Gastroesophageal sphincter (tissue), 4 donors: ENCODE data around the gene NAB2. TPM values are rescaled to one million over a fixed set of nuclear protein-coding genes. Genes with fewer than 3 reads are reported as not detected.

Source experiments
- ATAC-seq: fragments of 150-250 bp; one replicate; pipeline ENCODE4 v1.9.1; 2016; ENCODE audit warnings: mild to moderate bottlenecking, moderate library complexity
- H3K27ac ChIP-seq, 4 donors: fragments of 200-600 bp; sonication (generic) in 3 of 4; 1 replicate in 3 of 4; 2 replicates in 1 of 4; pipeline ENCODE4 v1.5.1; 2016 to 2019
- H3K27me3 ChIP-seq: fragments of 200-600 bp; sonication (generic); one replicate; pipeline ENCODE4 v1.5.1; 2019
- H3K36me3 ChIP-seq, 2 donors: fragments of 200-600 bp; sonication (generic); one replicate each; pipeline ENCODE4 v1.5.1; 2019; ENCODE audit warnings: control low read depth in 1 of 2
- H3K4me1 ChIP-seq, 3 donors: fragments of 200-600 bp; sonication (generic); 1 replicate in 2 of 3; 2 replicates in 1 of 3; pipeline ENCODE4 v1.5.1; 2016 to 2019; ENCODE audit warnings: control low read depth in 2 of 3
- H3K4me3 ChIP-seq, 2 donors: fragments of 200-600 bp; sonication (generic); one replicate each; pipeline ENCODE4 v1.5.1; 2019; ENCODE audit warnings: mild to moderate bottlenecking in 1 of 2, moderate library complexity in 1 of 2
- H3K9me3 ChIP-seq, 3 donors: fragments of 200-600 bp; sonication (generic); one replicate each; pipeline ENCODE4 v1.5.1; 2017 to 2019; ENCODE audit warnings: control low read depth in 2 of 3
- EP300 ChIP-seq: sonication (generic); formaldehyde crosslinking; IDR thresholded peaks from one replicate; pipeline ENCODE4 v1.6.1; 2017; ENCODE audit warnings: antibody characterized with exemption, mild to moderate bottlenecking
- POLR2A ChIP-seq, 2 donors: fragments of 450-650 bp; IDR thresholded peaks; one replicate each; pipeline ENCODE4 v1.6.1; 2017; ENCODE audit warnings: antibody characterized with exemption in 2 of 2, mild to moderate bottlenecking in 2 of 2, moderate library complexity in 1 of 2
- POLR2AphosphoS5 ChIP-seq: sonication (generic); formaldehyde crosslinking; IDR thresholded peaks from one replicate; pipeline ENCODE4 v1.6.1; 2017; ENCODE audit warnings: antibody characterized with exemption
- WGBS, 2 donors: methylation state at CpG; one replicate each; pipeline ENCODE4 v1.1.5; 2018; ENCODE audit warnings: low coverage in 1 of 2; 5-methylcytosine and 5-hydroxymethylcytosine counted together
- total RNA-seq, 4 donors: library from RNA; depleted of rRNA; stranded (reverse); fragments of >200 nt; gene quantifications; one replicate each; pipeline ENCODE4 v1.1.0, GENCODE V29; 2016
- TF ChIP-seq, protein P1 (sequence below), 4 experiments: fragments of 200-600 bp in 2 of 4; fragments of 450-650 bp in 2 of 4; sonication (generic) in 1 of 4; IDR thresholded peaks; one replicate each; pipeline ENCODE4 v1.5.1; 2017 to 2019; ENCODE audit warnings: antibody characterized with exemption in 4 of 4, mild to moderate bottlenecking in 2 of 4, moderate library complexity in 2 of 4

Gene NAB2
- total RNA-seq, 4 donors from 2014 or later, result 30.7 to 41.3 (median 38.8) TPM

DNA sequence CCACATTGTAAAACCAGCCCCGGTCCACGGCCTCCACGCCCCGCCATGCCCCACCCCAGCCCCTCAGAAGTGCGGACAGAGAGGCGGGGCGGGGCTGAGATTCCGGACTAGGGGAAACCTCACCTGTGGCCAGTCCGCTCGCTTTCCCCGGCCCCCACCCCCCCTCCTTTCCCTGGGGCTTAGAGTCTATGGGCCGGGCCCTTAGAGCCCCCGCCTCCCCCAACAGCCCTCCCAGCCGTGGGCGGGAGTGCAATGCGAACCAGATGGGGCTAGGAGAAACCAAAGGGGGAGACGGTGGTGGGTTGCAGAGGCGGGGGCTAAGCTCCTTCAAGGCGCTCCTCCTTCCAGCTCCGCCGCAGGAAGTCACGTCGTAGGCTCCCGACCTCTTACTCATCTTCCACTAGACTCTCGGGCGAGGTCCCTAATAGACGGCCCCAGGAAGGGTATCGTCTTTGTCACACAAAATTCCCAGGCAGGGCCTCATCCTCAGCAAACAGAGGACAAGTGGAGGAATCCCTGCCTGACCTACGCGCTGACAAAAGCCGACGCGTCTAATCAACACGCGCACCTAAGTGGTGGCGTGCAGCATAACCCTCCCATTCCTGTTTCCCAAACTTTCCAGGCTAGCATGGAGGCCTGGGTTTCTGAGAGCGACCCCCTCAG lies 1.1 kb upstream of the NAB2 start:
- H3K9me3 ChIP-seq, result no peaks in the 10 kb centered on the region
- TF ChIP-seq, protein P1, sequence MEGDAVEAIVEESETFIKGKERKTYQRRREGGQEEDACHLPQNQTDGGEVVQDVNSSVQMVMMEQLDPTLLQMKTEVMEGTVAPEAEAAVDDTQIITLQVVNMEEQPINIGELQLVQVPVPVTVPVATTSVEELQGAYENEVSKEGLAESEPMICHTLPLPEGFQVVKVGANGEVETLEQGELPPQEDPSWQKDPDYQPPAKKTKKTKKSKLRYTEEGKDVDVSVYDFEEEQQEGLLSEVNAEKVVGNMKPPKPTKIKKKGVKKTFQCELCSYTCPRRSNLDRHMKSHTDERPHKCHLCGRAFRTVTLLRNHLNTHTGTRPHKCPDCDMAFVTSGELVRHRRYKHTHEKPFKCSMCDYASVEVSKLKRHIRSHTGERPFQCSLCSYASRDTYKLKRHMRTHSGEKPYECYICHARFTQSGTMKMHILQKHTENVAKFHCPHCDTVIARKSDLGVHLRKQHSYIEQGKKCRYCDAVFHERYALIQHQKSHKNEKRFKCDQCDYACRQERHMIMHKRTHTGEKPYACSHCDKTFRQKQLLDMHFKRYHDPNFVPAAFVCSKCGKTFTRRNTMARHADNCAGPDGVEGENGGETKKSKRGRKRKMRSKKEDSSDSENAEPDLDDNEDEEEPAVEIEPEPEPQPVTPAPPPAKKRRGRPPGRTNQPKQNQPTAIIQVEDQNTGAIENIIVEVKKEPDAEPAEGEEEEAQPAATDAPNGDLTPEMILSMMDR (IDR thresholded peaks at IDR 0.05), result peak in 1 of 4 experiments; percentile 24
- TF ChIP-seq EP300 (no peak), POLR2A (IDR thresholded peaks at IDR 0.05) (peak; percentile 30 to 33), POLR2AphosphoS5 (peak; percentile 83)
- peaks cover 0 to 54% (median 26%) of the 10 kb centered on the region in 3 donors for H3K4me1 ChIP-seq
- H3K27me3 ChIP-seq, result no peaks in the 10 kb centered on the region
- WGBS, 2 donors, result 0% methylated on average over 2 of the region's 37 CpGs; no CpG with 5 or more reads in 1 of the 2 donors
- H3K4me3 ChIP-seq, result peak overlapping the region; percentile 77 to 95
- peaks cover 0 to 19% of the 10 kb centered on the region in 2 donors for H3K36me3 ChIP-seq
- ATAC-seq, result peak; percentile 62
- peak overlapping the region; percentile 91 to 100 (median 100) for H3K27ac ChIP-seq

DNA sequence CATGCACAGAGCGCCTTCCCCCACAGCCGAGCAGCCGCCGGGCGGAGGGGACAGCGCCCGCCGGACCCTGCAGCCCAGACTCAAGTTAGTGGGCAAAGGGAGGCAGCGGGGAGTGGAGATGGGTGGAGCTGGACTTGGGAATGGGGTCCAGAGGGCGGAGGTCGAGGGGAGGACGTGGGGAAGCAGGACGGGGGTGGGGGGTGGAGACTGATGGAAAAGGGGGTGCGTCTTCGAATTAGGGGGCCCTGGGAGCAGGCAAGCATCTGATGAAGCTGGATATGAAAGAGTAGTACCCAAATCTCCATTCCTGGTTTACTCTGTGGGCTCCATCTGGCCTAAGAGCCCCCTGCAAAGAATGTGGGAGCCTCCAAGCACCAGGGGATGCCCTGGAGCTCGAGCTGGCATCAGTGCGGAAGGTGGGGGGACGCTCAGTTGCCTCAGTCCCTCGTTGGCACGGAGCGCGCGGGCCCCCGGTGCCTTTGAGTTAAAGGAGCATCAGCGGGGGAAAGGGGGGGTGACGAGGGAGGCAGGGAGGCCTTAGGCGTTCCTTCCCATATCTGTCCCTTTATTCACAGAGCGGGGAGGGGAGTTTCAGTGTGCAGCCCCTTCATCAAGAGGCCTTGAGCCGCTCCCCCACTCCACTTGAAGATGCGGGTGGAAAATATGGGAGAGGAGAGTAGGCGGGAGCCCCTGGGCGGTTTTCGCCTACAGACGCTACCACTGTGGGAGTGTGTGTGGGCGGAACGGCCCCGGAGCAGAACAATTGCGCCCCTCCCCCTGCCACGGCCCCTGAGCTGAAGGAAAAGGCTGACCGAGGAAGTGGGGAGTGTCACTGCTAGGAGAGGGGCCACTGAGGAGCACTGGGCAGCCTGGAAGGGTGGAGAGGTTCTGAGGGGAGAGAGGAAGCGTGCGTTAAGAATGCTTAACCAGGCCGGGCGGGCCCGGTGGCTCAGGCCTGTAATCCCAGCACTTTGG lies 644 bp downstream of the NAB2 start:
- Histone ChIP-seq H3K27me3 (no peaks in the 10 kb centered on the region), H3K27ac (peak overlapping the region; percentile 68 to 100 (median 100)), H3K4me3 (peak overlapping the region; percentile 55 to 95), H3K36me3 (peaks cover 0 to 33% of the 10 kb centered on the region in 2 donors), H3K9me3 (no peaks in the 10 kb centered on the region), H3K4me1 (peaks cover 5 to 72% (median 44%) of the 10 kb centered on the region in 3 donors)
- WGBS, 2 donors, result 1% methylated on average over 23 to 24 of the region's 45 CpGs
- TF ChIP-seq, protein P1 (IDR thresholded peaks at IDR 0.05), result no peak
- TF ChIP-seq POLR2AphosphoS5 (peak; percentile 43), EP300 (no peak), POLR2A (IDR thresholded peaks at IDR 0.05) (peak in 1 of 2 donors; percentile 40)
- no peak for ATAC-seq

DNA sequence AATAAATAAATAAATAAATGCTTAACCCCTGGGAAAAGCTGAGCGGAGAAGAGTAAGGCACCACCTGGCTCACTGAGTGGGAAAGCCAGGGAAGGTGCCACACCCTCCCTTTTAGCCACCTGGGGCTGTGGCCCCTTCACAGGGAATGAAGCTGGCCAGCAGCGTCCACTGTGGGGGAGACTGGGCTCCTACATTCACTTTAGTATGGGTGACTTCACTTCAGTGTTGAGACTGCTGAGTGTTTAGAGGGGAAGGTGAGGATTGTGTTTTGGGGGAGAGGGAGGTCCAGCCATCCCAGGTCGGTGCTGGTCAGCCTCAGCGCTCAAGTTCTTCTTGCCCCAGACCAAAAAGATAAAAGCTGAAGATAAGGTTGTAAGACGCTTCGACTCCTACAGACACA lies 1.6 kb downstream of the NAB2 start:
- Histone ChIP-seq H3K27ac (peak overlapping the region; percentile 68 to 100 (median 100)), H3K4me3 (peak overlapping the region; percentile 55 to 95), H3K27me3 (no peaks in the 10 kb centered on the region), H3K36me3 (peaks cover 0 to 43% of the 10 kb centered on the region in 2 donors), H3K4me1 (peaks cover 5 to 75% (median 44%) of the 10 kb centered on the region in 3 donors), H3K9me3 (no peaks in the 10 kb centered on the region)
- 20 to 22% methylated on average over 1 to 2 of the region's 6 CpGs for WGBS, 2 donors
- TF ChIP-seq POLR2AphosphoS5 (no peak), POLR2A (IDR thresholded peaks at IDR 0.05) (no peak), EP300 (no peak)
- no peak for ATAC-seq

DNA sequence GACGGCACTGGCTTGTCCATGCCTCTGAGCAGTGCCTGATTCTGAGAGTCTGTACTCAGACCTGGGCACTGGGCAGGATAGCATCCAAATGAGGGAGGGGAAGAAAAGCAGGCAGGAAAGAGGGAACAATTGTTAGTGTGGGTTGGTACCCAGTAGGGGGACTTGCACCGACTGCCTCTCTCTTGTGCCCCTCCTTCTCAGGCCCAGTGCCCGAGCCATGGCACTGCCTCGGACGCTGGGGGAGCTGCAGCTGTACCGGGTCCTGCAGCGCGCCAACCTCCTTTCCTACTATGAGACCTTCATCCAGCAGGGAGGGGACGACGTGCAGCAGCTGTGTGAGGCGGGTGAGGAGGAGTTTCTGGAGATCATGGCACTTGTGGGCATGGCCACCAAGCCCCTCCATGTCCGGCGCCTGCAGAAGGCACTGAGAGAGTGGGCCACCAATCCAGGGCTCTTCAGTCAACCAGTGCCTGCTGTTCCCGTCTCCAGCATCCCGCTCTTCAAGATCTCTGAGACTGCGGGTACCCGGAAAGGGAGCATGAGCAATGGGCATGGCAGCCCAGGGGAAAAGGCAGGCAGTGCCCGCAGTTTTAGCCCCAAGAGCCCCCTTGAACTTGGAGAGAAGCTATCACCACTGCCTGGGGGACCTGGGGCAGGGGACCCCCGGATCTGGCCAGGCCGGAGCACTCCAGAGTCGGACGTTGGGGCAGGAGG lies 2.2 kb downstream of the NAB2 start:
- H3K4me1 ChIP-seq, result peaks cover 5 to 72% (median 44%) of the 10 kb centered on the region in 3 donors
- H3K4me3 ChIP-seq, result peak overlapping the region in 1 of 2 donors; percentile 95
- peak overlapping the region in 3 of 4 donors; percentile 99 to 100 (median 100) for H3K27ac ChIP-seq
- no peak for ATAC-seq
- no peaks in the 10 kb centered on the region for H3K27me3 ChIP-seq
- peaks cover 0 to 49% of the 10 kb centered on the region in 2 donors for H3K36me3 ChIP-seq
- no peak for TF ChIP-seq EP300
- TF ChIP-seq, protein P1 (IDR thresholded peaks at IDR 0.05), result peak in 3 of 4 experiments; percentile 24 to 30 (median 26)
- peak; percentile 10 for TF ChIP-seq POLR2AphosphoS5
- no peak for TF ChIP-seq POLR2A (IDR thresholded peaks at IDR 0.05)
- H3K9me3 ChIP-seq, result no peaks in the 10 kb centered on the region
- 59% methylated on average over 5 of the region's 22 CpGs; no CpG with 5 or more reads in 1 of the 2 donors for WGBS, 2 donors
